Stimulated activated CD8-positive, alpha-beta memory T cell treated with anti-CD3 and anti-CD28 coated beads, Interleukin-4, amount 100 ng/mL, for 4 hours (primary cell): Measurements from ENCODE around the gene RAX2.

ENCODE experiments used
- DNase-seq, 2 donors: peaks; one replicate each; pipeline ENCODE4 v3.0.0-alpha.2; 2020; ENCODE audit warnings: low read depth in 2 of 2, low spot score in 1 of 2

The RAX2 gene

GRCh38 chr19:3801412-3802096 lies 29.5 kb upstream of the RAX2 start:
- peak in 1 of 2 donors; percentile 43 for DNase-seq

DNA sequence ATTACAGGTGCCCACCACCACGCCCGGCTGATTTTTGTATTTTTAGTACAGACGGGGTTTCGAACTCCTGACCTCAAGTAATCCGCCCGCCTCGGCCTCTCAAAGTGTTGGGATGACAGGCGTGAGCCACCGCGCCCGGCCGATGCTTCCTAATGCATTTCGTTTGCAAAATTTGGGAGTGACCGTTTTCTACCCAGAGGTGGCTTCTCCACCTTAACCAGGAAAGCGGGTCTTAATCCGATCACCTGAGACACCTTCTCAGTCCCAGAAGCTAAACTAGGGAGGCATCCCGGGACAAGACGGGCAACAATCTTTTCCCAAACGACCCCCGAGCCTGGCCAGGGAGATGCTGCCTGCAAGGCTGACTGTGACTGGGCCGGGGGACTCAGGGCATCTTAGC lies 29.0 kb upstream of the RAX2 start:
- no peak for DNase-seq

DNA sequence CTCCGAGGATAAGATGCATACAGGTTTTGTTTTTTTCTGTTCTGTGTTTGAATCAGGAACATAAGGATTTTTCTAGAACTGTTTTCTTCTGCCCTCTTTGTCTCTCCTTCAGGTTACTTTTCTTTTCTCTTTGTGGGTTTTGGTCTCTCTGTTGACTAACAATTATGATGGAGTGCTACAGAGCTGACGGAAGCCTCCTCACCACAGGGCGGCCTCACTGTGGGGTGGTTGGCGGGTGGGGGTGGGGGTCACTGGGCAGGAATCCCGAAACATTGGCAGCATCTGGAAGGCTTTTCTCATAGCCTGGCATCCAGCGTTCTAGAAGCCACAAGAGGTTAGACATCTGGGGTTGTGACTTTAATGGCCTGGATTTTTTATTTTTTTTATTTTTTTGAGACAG lies 26.1 kb upstream of the RAX2 start:
- DNase-seq = peak in 1 of 2 donors; percentile 35

DNA sequence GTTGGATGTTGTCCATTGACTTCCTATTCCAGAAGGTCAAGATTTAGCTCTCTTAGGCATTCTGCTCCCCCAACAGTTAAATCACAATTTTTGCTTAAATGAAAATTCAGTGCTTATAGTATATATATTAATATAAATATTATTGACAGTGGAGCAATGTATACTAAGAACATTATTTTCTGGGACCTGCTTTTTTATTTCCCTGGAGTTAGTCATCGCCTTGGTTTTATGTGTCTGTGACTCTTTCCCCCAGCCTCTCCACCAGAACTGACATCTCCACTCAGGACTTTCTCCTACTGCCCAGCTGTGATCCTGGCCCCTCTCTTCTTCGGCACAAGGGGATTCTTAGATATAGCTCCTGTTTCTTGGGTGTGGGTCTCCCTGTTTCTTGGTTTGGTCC lies 24.3 kb upstream of the RAX2 start:
- DNase-seq = no peak

DNA sequence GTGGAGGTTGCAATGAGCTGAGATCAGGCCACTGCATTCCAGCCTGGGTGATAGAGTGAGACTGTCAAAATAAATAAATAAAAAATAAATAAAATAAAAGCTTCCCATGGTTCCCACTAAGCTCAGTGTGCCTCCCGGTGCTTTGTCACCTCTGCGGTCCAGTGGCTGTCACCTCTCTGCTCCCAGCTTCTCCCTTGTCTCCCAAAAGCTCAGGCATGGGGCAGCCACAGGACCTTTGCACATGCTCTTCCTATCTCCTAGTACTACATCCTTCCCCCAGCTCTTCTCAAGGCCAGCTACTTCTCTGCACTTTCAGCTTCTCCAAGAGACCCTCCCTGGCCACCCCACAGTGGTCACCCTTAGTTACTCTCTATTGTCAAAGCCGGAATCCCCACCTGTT lies 21.8 kb upstream of the RAX2 start:
- DNase-seq = no peak

DNA sequence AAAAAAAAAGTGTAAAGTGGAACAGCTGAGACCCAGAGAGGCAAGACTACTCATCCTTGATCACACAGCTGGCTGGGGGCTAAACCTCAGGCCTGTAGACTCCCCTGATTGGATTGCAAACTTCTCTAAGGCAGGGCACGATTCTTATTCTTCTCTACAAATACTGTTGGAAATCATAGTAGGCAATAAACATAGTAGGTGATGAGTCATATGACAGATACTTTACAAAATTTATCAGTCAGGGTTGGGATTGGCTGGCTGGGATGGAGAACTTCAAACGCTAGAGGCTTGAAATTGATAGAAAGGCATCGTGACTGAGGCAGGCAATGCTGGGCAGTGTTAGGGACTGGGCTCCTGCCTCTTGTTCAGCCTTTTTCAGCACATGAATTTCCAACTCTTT lies 20.1 kb upstream of the RAX2 start:
- no peak for DNase-seq

DNA sequence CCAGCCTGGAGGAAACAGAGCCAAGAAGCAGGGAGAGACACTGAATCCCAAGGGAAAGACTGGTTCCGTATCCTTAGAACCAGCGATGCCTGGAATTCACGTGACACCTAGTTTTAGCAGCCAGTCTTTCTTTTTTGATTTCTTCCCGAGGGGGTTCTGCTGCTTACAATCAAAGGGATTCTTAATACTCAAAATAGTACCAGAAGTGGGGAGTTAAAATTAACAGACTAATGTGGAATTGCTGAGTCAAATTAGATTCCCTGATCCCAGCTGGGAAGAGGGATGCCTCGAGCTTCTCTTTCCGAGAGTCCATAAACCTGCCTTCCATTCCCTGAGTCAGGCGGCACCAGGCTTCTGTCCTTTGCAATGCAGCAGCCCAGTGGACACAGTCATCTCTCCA lies 18.9 kb upstream of the RAX2 start:
- no peak for DNase-seq

DNA sequence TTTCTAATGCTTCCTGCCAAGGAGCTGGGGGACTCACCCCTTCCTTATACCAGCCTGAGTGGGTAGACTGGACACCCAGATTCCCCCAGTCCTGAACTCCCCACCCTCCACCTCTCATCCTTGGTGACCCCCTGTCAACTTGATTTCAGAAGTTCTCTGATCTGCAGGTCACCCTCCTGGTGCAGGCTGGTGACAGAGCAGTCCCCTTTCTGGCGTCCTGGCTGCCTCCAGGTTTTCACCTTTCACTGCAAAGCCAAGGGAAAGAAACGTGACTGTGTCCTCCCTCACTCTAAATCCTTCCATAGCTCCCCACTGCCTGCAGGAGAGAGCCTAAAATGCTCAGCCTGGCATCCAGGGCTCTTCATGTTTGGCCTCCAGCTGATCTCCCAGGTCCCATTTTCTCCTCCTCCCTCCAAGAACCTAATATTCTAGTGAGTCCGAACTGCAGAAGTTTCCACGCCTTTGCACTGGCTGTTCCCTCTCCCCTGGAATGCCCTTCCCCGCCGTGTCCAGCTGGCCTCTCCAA lies 18.2 kb upstream of the RAX2 start:
- no peak for DNase-seq

GRCh38 chr19:3788996-3789778 lies 17.2 kb upstream of the RAX2 start:
- no peak for DNase-seq

GRCh38 chr19:3785938-3786824 lies 14.2 kb upstream of the RAX2 start, which contains the start of gene MATK:
MATK (minus strand) TSS chr19:3786381; CDS start chr19:3785135, 1,246 bp downstream.
- DNase-seq = peak in 1 of 2 donors; percentile 40

GRCh38 chr19:3785451-3785937 lies 13.5 kb upstream of the RAX2 start:
- peak; percentile 15 to 64 for DNase-seq

DNA sequence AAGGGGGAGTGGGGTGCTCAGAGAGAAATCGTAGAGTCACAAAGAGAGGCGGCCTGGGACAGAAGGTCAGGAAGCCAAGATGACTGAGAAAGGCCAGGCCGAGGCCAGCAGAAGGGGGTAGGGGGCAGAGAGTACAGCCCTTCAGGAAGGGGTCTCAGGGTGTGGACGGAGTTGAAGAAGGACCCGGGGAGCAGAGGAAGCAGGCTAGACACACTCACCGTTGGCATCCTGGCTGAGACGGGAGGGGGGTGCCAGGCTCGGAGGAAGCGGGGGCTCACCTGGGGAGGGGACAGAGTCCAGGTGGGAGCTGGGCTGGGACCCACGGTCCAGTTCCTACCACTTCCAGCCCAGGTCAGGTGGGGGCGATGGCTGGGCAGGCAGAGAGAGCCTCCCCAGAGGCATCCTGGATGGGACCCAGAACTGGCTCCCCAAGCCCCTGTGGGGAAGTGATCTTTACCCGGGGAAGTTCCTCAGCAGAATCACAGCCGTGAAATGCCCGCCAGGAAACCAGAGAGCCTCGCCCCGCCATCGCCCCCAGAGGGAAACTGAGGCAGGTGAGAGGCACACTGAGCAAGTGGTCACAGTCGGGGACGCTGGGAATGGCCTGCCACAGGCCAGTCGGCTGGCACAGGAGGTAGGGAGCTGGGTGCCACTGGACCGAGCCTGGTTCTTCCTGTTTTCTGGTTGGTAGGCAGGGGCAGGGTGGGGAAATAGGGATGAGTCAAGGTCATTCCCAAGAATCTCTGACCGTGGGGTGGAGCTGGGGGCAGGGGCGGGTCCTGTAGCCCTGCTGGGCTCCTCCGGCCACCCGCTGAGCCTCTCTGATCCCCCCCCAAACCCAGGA lies 12.8 kb upstream of the RAX2 start:
- no peak for DNase-seq

- DNase-seq = peak; percentile 16 to 29
Measured at GRCh38 chr19:3783660-3784584, 11.9 kb upstream of the RAX2 start.

- DNase-seq = no peak
Measured at GRCh38 chr19:3782903-3783302, 10.9 kb upstream of the RAX2 start.

DNA sequence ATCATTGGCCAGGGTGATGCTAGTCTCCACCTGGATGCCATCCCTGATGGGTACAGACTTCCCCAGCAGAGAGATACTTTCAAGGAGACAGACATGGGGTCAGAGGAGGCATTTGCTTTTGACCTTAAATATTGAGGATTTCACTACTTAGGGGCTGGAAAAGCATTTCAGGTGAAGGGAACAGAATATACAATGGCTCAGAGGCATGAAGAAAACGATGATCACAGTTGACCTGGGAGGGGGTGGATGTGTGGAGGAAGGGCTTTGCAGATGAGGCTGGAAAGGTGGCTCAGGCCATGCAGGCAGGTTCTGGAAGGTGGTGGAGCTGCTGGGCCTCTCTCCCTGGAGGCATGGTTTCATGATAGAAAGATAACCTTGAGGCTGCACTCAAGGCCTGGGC lies 10.3 kb upstream of the RAX2 start:
- no peak for DNase-seq

DNA sequence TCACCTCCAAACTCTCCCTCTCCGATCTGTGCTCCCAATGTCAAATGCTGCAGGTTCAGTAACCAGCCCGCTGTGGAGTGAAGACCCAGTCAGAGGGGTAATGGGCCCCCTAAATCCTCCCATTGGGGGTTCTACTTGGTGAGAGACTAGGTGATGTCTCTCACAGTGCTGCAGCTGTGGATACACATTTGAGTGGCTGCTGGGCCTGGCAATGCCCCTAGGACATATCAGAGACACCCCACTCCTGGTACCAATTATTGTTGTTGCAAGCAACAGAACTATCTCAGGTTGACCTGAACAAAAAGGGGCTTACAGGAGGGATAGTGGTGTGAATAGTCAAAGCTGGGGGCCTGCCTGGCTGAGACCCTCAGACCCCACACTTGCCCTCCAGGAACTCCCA lies 9.6 kb upstream of the RAX2 start:
- DNase-seq = no peak

GRCh38 chr19:3780786-3781304 lies 8.8 kb upstream of the RAX2 start:
- no peak for DNase-seq

DNA sequence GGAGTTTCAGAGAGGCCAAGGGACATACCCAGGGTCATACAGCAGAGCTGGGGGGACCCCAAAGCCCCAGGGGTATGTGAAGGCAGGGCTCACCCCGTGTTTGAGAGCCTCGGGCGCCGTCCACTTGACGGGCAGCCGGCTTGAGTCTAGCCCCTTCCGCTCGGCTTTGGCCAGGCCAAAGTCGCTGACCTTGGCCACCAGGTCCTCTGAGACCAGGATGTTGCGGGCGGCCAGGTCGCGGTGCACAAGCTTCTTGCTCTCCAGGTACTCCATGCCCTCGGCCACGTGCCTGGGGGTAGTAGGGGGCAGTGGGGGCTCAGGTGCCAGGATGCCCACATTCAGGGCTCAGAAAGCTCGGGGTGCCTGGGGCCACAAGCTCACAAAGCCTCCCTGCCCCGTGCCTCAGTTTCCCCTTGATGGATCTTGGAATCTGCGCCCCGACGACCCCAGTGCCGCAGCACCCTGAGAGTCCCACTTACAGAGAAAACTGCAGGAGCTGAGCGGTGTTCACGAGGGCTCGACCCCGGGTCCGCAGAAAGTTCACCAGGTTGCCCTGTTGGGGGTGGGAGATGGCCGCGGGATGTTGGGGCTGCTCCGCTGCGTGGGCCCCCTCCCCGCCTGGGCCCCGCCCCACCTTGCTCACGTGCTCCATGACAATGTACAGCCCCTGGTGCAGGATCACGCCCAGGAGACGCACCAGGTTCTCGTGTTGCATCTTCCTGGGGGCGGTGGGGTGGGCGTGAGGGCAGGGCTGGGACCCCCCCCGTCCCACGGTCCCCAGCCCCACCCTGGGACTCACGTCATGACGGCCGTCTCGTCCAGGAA lies 7.1 kb upstream of the RAX2 start:
- no peak for DNase-seq
